Ascending aorta (tissue), 2 donors: ENCODE measurements around the gene RASA1. TPM values are rescaled to one million over a fixed set of nuclear protein-coding genes. Genes with fewer than 3 reads are reported as not detected.

Experiments used
- DNase-seq, 2 donors: peaks; one replicate each; pipeline ENCODE4 v3.0.0-alpha.2; 2019; ENCODE audit warnings: low spot score in 2 of 2
- H3K27ac ChIP-seq, 2 donors: fragments of 200-600 bp; sonication (generic); one replicate each; pipeline ENCODE4 v1.5.1; 2016 to 2017; ENCODE audit warnings: mild to moderate bottlenecking in 1 of 2
- H3K27me3 ChIP-seq: fragments of 200-600 bp; sonication (generic); one replicate; pipeline ENCODE4 v1.5.1; 2017
- H3K36me3 ChIP-seq, 2 donors: fragments of 200-600 bp; sonication (generic); one replicate each; pipeline ENCODE4 v1.5.1; 2016
- H3K4me1 ChIP-seq, 2 donors: fragments of 200-600 bp; sonication (generic); one replicate each; pipeline ENCODE4 v1.5.1; 2016 to 2017; ENCODE audit warnings: mild to moderate bottlenecking in 1 of 2
- H3K4me3 ChIP-seq, 2 donors: fragments of 200-600 bp; sonication (generic); one replicate each; pipeline ENCODE4 v1.5.1; 2016 to 2017; ENCODE audit warnings: mild to moderate bottlenecking in 1 of 2
- H3K9me3 ChIP-seq, 2 donors: fragments of 200-600 bp; sonication (generic); one replicate each; pipeline ENCODE4 v1.5.1; 2016
- CTCF ChIP-seq, 3 experiments: fragments of 200-600 bp in 2 of 3; fragments of 450-650 bp in 1 of 3; sonication (generic) in 2 of 3; IDR thresholded peaks; one replicate each; pipeline ENCODE4 v1.5.1; 2016 to 2019; ENCODE audit warnings: antibody characterized with exemption in 3 of 3, mild to moderate bottlenecking in 1 of 3, moderate library complexity in 1 of 3
- intact Hi-C: fragments of 100-400 bp; cut with DNase I; formaldehyde crosslinking; loops from one replicate; pipeline ENCODE4 v1.15.1; 2023
- total RNA-seq: library from RNA; depleted of rRNA; stranded (reverse); fragments of >200 nt; gene quantifications from one replicate; pipeline ENCODE4 v1.1.0, GENCODE V29; 2016

RASA1 gene
- total RNA-seq, 1 donor from 2014 or later, result 30.5 TPM

GRCh38 chr5:87242242-87242641 lies 25.4 kb upstream of the RASA1 start:
- no peak for DNase-seq
- intact Hi-C loops, result no loop called here
- Histone ChIP-seq H3K36me3 (no peaks in the 10 kb centered on the region), H3K9me3 (no peaks in the 10 kb centered on the region), H3K4me1 (peaks cover 0 to 3% of the 10 kb centered on the region in 2 donors), H3K27me3 (no peaks in the 10 kb centered on the region), H3K4me3 (no peak overlapping the region), H3K27ac (no peak overlapping the region)
- TF ChIP-seq CTCF (IDR thresholded peaks at IDR 0.05), result no peak

GRCh38 chr5:87243161-87243844 lies 24.4 kb upstream of the RASA1 start:
- peaks cover 0 to 3% of the 10 kb centered on the region in 2 donors for H3K4me1 ChIP-seq
- no peaks in the 10 kb centered on the region for H3K36me3 ChIP-seq
- no peaks in the 10 kb centered on the region for H3K27me3 ChIP-seq
- no peak for TF ChIP-seq CTCF (IDR thresholded peaks at IDR 0.05)
- no peak overlapping the region for H3K4me3 ChIP-seq
- H3K9me3 ChIP-seq, result no peaks in the 10 kb centered on the region
- peak overlapping the region in 1 of 2 donors; percentile 27 for H3K27ac ChIP-seq
- DNase-seq, result no peak
- intact Hi-C loops, result no loop called here

GRCh38 chr5:87245451-87245850 lies 22.2 kb upstream of the RASA1 start:
- H3K4me3 ChIP-seq, result no peak overlapping the region
- peaks cover 0 to 3% of the 10 kb centered on the region in 2 donors for H3K4me1 ChIP-seq
- H3K36me3 ChIP-seq, result no peaks in the 10 kb centered on the region
- H3K27ac ChIP-seq, result no peak overlapping the region
- H3K27me3 ChIP-seq, result no peaks in the 10 kb centered on the region
- intact Hi-C loops, result no loop called here
- no peaks in the 10 kb centered on the region for H3K9me3 ChIP-seq
- no peak for DNase-seq
- no peak for TF ChIP-seq CTCF (IDR thresholded peaks at IDR 0.05)

GRCh38 chr5:87246061-87246460 lies 21.6 kb upstream of the RASA1 start:
- DNase-seq, result no peak
- no peaks in the 10 kb centered on the region for H3K27me3 ChIP-seq
- H3K9me3 ChIP-seq, result no peaks in the 10 kb centered on the region
- no peaks in the 10 kb centered on the region for H3K36me3 ChIP-seq
- no peak overlapping the region for H3K27ac ChIP-seq
- no peak for TF ChIP-seq CTCF (IDR thresholded peaks at IDR 0.05)
- H3K4me3 ChIP-seq, result no peak overlapping the region
- peaks cover 0 to 3% of the 10 kb centered on the region in 2 donors for H3K4me1 ChIP-seq
- intact Hi-C loops, result no loop called here

- no peaks in the 10 kb centered on the region for H3K36me3 ChIP-seq
- no peak for TF ChIP-seq CTCF (IDR thresholded peaks at IDR 0.05)
- intact Hi-C loops, result no loop called here
- DNase-seq, result no peak
- no peaks in the 10 kb centered on the region for H3K9me3 ChIP-seq
- H3K4me3 ChIP-seq, result no peak overlapping the region
- H3K27me3 ChIP-seq, result no peaks in the 10 kb centered on the region
- H3K27ac ChIP-seq, result no peak overlapping the region
- no peaks in the 10 kb centered on the region for H3K4me1 ChIP-seq
Measured at GRCh38 chr5:87252283-87252605, 15.4 kb upstream of the RASA1 start.

- H3K9me3 ChIP-seq, result no peaks in the 10 kb centered on the region
- H3K4me1 ChIP-seq, result no peaks in the 10 kb centered on the region
- H3K36me3 ChIP-seq, result no peaks in the 10 kb centered on the region
- intact Hi-C loops, result no loop called here
- H3K27ac ChIP-seq, result no peak overlapping the region
- no peak overlapping the region for H3K4me3 ChIP-seq
- DNase-seq, result no peak
- TF ChIP-seq CTCF (IDR thresholded peaks at IDR 0.05), result no peak
- H3K27me3 ChIP-seq, result no peaks in the 10 kb centered on the region
Measured at GRCh38 chr5:87254035-87254434, 13.6 kb upstream of the RASA1 start.
